HG03520 (cell line): ENCODE results near the gene OR6J1.
"Not testable (repeated sequence)": the region's sequence is repeated elsewhere in the genome, so short reads cannot be mapped to it uniquely, and the experiment has no call there.

ENCODE experiments used
- ATAC-seq: cut with Tn5 transposase; IDR thresholded peaks from one replicate; pipeline ENCODE4 v1.9.1; 2021; ENCODE audit warnings: mild to moderate bottlenecking, moderate library complexity; ENCODE audit not compliant: unreplicated experiment

The OR6J1 gene

DNA sequence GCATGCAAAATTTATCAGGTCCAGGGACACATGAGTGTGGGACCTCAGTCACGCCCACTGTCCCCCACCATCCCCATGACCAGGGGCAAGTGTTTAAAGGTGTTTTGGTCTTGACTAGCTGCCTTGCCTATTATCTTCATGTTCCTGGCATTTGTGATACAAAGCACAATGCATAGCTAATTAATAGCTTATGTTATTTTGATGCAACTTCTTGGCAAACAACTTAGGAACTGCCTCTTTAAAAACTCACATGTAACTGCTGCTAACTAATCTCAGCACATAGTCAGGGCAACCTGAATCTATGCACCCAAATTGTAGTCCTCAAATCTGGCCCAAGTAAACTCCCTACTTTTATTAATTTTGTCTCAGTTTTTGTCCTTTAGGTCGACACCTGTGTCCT, 7.4 kb upstream of the OR6J1 start:
- ATAC-seq, result no peak

GRCh38 chr14:22650960-22651521, 6.9 kb upstream of the OR6J1 start:
- ATAC-seq, result no peak

- no peak for ATAC-seq
Observed at GRCh38 chr14:22650046-22650739, 6.0 kb upstream of the OR6J1 start.

DNA sequence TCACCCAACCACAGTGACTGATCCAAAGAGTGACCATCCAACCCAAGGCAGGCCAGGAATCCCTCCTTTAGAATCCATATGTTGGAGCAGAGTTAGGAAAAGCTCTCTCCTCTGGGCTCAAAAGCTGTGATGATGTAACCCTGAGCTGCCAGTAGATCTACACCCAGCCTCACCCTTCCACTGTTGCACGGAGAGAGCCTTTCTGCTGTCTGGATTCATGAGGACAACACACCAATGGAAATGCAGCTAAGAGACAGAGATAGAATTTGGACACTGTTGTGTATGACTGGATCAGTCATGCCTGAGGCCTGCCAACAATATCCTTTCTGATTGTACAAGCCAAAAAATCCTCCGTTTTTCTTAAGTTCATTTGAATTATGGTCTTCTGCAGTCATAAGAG, 4.4 kb upstream of the OR6J1 start:
- no peak for ATAC-seq

DNA sequence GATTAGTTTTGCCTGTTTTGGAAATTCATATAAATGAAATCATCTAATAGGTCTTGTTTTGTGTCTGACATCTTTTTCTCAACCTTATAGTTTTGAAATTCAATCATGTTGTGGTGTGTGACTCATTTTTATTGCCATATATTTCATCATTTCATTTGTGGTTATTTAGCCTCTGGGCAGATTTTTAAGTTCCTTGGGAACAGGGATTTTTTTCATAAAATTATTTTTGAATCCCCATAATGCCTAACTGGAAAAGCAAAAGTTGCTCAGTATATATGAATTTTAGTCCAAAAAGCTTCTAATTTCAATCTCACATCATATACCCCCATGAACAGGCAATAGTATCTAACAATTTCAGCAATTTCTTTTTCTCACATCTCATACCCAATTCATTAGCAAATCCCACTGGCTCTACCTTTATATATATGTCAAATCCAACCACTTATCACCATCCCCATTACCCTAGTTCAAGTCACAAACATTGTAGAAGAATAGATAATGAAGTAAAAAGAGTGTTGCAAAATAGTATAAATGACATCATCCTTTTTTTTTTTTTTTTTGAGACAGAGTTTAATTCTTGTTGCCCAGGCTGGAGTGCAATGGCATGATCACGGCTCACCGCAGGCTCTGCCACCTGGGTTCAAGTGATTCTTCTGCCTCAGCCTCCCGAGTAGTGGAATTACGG, 2.6 kb upstream of the OR6J1 start:
- ATAC-seq, result no peak

DNA sequence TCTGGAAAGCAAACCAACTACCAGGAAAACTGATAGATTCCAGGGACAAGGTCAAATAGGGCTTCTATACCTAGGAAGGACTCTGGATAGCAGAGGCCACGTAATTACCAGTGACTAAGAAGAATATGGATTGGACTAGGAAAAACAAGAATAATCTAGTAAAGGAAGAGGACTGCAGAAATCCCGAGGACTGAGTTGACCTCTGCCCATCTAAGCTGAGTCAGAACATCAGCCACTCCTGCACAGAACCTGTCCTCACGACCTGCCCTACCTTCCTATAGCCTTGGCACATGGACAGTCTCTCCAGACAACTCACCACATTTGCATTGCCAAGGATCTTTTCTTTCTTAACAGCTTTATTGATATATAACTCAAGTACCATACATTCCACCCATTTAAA, 2.3 kb downstream of the OR6J1 start:
- no peak for ATAC-seq

DNA sequence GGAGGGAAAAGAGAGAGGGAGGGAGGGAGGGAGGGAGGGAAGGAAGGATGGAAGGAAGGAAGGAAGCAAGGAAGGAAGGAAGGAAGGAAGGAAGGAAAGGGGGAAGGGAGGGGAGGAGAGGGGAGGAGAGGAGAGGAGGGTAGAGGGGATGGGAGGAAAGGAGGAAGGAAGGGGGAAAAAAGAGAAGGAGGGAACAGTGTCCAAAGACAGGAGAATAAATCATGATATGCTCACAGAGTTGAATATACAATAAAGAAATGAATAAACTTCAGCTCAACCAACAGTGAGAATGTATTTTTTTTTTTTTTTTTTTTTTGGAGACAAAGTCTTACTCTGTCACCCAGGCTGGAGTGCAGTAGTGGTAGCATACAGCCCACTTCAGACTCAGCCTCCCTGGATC, 4.0 kb downstream of the OR6J1 start:
- ATAC-seq, result no peak

GRCh38 chr14:22635980-22636379, 8.2 kb downstream of the OR6J1 start:
- ATAC-seq, result not testable (repeated sequence)

DNA sequence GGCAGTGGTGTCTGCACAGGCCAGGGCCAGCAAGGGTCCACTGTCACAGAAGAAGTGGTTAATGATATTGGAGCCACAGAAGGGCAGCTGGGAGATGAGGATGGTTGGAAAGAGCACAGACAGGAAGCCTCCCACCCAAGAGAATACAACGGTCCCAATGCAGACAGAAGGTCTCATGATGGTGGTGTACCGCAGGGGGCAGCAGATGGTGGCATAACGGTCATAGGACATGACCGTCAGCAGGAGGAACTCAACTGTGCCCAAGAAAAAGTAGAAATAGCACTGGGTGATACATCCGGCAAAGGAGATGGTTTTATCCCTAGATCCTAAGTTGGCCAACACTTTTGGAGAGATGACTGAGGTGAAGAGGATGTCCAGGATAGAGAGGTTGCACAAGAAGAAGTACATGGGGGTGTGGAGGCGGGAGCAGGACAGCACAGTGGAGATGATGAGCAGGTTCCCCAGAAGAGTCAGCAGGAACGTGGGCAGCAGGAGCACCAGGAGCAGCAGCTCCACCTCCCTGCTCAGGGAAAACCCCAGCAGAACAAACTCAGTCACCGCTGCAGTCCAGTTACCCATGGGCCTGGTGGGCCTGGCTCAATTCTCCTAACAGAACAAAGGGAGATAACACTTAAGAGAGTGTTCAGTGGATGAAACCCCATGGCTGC, 9.8 kb downstream of the OR6J1 start:
- no peak for ATAC-seq

- no peak for ATAC-seq
Observed at GRCh38 chr14:22630486-22630885, 13.7 kb downstream of the OR6J1 start.

DNA sequence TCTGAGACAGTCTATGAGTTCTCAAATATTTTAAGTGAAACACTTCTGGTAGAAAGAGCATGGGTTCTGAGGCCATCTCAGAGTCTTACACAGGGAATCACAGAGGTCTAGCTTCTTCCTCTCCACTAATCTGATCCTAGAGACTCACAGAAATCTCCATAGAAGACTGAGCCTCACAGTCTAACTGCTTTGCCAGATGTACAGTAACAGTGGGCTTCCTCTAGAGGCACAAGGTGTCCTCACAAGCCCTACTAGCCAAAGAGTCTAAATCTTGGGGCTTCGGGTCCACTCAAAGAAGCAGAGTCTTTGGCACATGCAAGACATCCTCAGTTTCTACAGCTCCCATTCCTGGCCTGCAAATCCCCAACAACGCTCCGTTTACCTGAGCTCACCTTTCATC, 14.1 kb downstream of the OR6J1 start:
- ATAC-seq, result no peak

DNA sequence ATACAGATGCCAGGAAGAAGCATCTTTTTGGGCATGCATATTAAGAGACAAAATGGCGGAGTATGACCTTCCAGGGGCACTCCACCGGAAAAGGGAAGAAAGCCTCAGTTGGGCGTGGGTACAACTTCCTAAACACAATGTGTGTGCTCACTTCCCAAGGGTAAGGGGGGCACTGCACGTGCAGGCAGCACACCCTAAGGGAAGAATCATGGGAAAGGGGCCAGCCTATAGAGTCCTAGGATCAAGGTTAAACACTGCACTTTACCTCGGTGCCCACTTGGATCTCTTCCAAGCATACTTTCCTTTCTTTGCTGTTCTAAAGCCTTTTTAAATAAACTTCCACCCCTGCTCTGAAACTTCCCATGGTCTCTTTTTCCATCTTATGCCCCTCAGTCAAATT, 14.8 kb downstream of the OR6J1 start:
- ATAC-seq, result no peak

DNA sequence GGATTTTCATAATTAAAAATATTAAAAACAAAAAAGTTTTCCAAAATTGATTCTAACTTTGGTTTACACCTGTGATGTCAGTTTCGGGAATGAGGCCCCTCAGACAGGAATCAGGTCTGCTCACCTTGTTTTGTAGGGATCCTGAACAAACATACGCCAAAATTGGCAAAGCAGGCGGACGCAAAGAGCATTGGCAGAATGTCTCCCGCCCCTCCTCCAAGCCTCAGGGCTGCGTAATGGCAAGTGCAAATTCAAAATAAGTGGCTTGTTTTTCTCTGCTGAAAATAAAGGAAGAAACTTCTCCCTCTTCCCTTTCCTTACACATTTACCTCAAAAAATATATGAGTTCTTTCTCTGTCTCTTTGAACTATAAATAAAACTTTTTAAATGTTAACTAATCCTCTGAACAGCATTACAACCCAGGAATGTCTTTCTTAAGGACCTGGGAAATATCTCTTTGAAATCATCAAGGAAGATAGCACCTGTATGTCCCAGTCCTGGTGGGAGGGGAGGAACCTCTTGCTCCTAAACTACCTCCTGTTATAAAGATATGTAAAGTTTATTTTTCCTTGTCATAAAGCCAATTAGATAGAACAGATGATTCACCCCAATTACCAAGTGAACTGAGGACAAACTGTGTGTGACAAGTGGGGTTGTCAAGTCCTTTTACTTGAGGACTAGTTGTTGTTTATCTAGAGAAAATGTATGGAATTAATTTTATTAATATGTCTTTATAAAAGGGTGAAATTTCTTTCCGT, 16.5 kb downstream of the OR6J1 start:
- ATAC-seq, result no peak

GRCh38 chr14:22626590-22626989, 17.6 kb downstream of the OR6J1 start:
- no peak for ATAC-seq

DNA sequence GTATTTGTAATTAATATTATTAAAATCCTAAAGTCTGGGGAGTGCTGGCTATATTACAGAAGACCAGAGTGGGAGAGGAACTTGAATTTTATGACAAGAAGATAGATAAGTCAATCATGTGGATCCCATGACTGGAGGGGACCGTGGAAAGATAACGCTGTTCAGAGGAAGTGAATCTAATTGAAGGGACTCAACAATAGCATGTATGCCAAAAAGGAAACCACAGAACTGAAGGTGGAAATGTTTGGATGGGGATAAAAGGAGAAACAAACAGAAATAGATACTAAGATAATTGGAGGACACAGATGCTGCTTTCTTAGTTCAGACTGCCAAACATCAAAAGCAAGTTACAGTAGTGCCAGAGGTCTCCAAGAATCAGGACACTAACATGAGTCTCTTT, 21.1 kb downstream of the OR6J1 start:
- ATAC-seq, result no peak

DNA sequence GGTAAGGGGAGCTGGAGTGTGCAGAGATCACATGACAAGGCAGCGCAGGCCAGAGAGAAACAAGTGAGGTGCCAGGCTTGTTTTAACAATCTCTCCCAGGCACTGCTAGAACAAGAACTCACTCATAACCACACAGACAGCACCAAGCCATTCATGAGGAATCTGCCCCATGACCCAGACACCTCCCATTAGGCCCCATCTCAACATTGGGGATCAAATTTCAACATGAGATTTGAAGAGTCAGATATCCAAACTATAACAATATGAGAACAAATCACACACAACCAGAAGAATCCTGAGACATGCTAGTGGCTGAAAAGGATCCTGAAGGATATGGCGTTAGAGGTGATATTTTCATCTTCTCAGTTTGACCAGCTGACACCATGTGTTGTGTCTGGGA, 21.9 kb downstream of the OR6J1 start:
- no peak for ATAC-seq

- not testable (repeated sequence) for ATAC-seq
Observed at GRCh38 chr14:22615765-22616164, 28.4 kb downstream of the OR6J1 start.

GRCh38 chr14:22614240-22614799, 29.8 kb downstream of the OR6J1 start:
- ATAC-seq, result no peak

DNA sequence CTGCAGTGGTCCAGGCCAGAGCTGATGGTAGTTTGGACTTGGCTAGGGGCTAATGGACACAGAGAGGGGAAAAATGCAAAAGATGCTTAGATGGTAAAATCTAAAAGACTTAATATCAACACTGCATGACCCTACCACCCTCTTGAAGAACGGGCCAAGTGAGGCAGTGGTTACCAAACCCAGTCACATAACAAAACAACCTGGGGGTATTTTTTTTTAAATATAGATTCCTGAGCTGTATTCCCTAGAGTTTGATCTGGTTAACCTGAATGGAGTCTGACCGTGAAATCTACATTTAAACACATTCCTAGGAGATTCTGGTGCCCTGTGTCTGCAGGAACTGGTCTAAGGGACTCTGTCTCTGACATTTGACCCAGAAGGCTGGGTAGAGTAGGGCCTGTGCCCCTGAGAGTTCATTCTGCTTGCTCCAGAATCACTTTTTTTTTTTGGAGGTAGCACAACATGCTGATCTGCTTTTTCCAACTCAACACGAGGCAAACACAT, 30.4 kb downstream of the OR6J1 start:
- no peak for ATAC-seq

DNA sequence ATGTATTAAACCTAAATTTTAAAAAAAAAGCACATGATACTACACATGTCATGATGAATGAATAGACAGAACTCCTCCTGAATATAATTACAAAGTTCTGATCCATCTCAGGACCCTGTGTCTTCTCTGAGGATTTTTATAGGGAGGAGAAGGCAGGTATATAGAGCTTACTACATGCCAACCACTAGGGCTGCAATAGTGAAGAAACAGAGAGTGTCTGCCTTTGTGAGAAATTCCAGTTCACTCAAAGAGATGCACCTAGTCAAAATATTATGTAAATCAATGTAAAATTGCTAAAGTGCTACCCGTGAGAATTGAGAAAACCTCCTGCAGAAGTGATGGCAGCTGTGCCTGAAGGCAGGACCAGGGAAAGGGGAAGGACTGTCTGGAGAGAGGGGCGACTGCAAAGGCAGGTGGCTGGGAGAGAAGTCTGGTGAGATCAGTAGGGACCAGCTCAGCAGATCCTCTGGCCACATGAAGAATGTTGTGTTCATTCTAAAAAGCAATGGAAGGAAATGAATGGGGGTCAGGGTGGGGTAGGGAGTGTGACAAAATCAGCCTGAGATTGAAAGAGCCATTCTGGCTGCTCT, 31.0 kb downstream of the OR6J1 start:
- no peak for ATAC-seq
